ENCODE data around the gene CEP104.

CEP104 gene

GRCh38 chr1:3767328-3767925, 89.6 kb downstream of the CEP104 start:
- no peak overlapping the region for H3K4me3 ChIP-seq (replicated peaks in 1 of 2; ENCODE audit: low read depth in 2 of 2, low read length in 2 of 2)
- TF ChIP-seq CTCF (IDR thresholded peaks at IDR 0.05; ENCODE audit: low read depth, low read length), result no peak
- DNase-seq (ENCODE audit: low read depth in 2 of 2), result no peak

- DNase-seq (ENCODE audit: low read depth in 2 of 2), result no peak
- TF ChIP-seq CTCF (IDR thresholded peaks at IDR 0.05; ENCODE audit: low read depth, low read length), result no peak
- H3K4me3 ChIP-seq (replicated peaks in 1 of 2; ENCODE audit: low read depth in 2 of 2, low read length in 2 of 2), result no peak overlapping the region
These were observed 93.5 kb downstream of the CEP104 start for GRCh38 chr1:3763351-3764125.

- no peak overlapping the region for H3K4me3 ChIP-seq (replicated peaks in 1 of 2; ENCODE audit: low read depth in 2 of 2, low read length in 2 of 2)
- DNase-seq (ENCODE audit: low read depth in 2 of 2), result no peak
- no peak for TF ChIP-seq CTCF (IDR thresholded peaks at IDR 0.05; ENCODE audit: low read depth, low read length)
These were observed 94.2 kb downstream of the CEP104 start for GRCh38 chr1:3762873-3763228.

GRCh38 chr1:3762151-3762872, 94.7 kb downstream of the CEP104 start:
- H3K4me3 ChIP-seq (replicated peaks in 1 of 2; ENCODE audit: low read depth in 2 of 2, low read length in 2 of 2), result no peak overlapping the region
- no peak for TF ChIP-seq CTCF (IDR thresholded peaks at IDR 0.05; ENCODE audit: low read depth, low read length)
- DNase-seq (ENCODE audit: low read depth in 2 of 2), result no peak

Data from cardiac fibroblast (primary cell).